Suprapubic skin (tissue), 4 donors: ENCODE measurements around the gene SLC22A23. TPM values are rescaled to one million over a fixed set of nuclear protein-coding genes. Genes with fewer than 3 reads are reported as not detected.

Experiments
- DNase-seq, 2 donors: peaks; one replicate each; pipeline ENCODE4 v3.0.0-alpha.2; 2019; ENCODE audit warnings: low spot score in 2 of 2
- H3K27ac ChIP-seq: fragments of 200-600 bp; sonication (generic); one replicate; pipeline ENCODE4 v1.5.1; 2019
- H3K27me3 ChIP-seq: fragments of 200-600 bp; sonication (generic); one replicate; pipeline ENCODE4 v1.5.1; 2019
- H3K36me3 ChIP-seq: fragments of 200-600 bp; sonication (generic); one replicate; pipeline ENCODE4 v1.5.1; 2019
- H3K4me1 ChIP-seq: fragments of 200-600 bp; sonication (generic); one replicate; pipeline ENCODE4 v1.5.1; 2019
- H3K4me3 ChIP-seq: fragments of 200-600 bp; sonication (generic); one replicate; pipeline ENCODE4 v1.5.1; 2019; ENCODE audit warnings: mild to moderate bottlenecking
- H3K9me3 ChIP-seq: fragments of 200-600 bp; sonication (generic); one replicate; pipeline ENCODE4 v1.5.1; 2019
- CTCF ChIP-seq, 2 donors: fragments of 200-600 bp in 1 of 2; fragments of 450-650 bp in 1 of 2; sonication (generic) in 1 of 2; IDR thresholded peaks; one replicate each; pipeline ENCODE4 v1.5.1; 2016 to 2019; ENCODE audit warnings: antibody characterized with exemption in 2 of 2, mild to moderate bottlenecking in 1 of 2, moderate library complexity in 1 of 2
- EP300 ChIP-seq: sonication (generic); formaldehyde crosslinking; IDR thresholded peaks from one replicate; pipeline ENCODE4 v1.6.1; 2017; ENCODE audit warnings: antibody characterized with exemption
- POLR2A ChIP-seq, 2 donors: fragments of 450-650 bp; IDR thresholded peaks; one replicate each; pipeline ENCODE4 v1.6.1; 2017; ENCODE audit warnings: antibody characterized with exemption in 2 of 2, mild to moderate bottlenecking in 2 of 2, moderate library complexity in 2 of 2
- POLR2AphosphoS5 ChIP-seq, 3 donors: sonication (generic); formaldehyde crosslinking; IDR thresholded peaks; one replicate each; pipeline ENCODE4 v1.6.1; 2017; ENCODE audit warnings: antibody characterized with exemption in 3 of 3
- WGBS: methylation state at CpG from one replicate; pipeline ENCODE4 v1.1.5; 2018; 5-methylcytosine and 5-hydroxymethylcytosine counted together
- total RNA-seq, 4 donors: library from RNA; depleted of rRNA; stranded (reverse); fragments of >200 nt; gene quantifications; one replicate each; pipeline ENCODE4 v1.1.0, GENCODE V29; 2016

Gene SLC22A23
- total RNA-seq, 4 donors from 2014 or later = 38.2 to 59.8 (median 48.1) TPM

- Histone ChIP-seq H3K36me3 (peaks cover 4% of the 10 kb centered on the region), H3K9me3 (no peaks in the 10 kb centered on the region), H3K27me3 (no peaks in the 10 kb centered on the region), H3K27ac (no peak overlapping the region), H3K4me1 (peaks cover 10% of the 10 kb centered on the region), H3K4me3 (no peak overlapping the region)
- no peak for DNase-seq
- WGBS = 91% methylated on average over 8 of the region's 8 CpGs
- TF ChIP-seq EP300 (no peak), CTCF (IDR thresholded peaks at IDR 0.05) (no peak), POLR2AphosphoS5 (IDR thresholded peaks at IDR 0.05) (no peak), POLR2A (IDR thresholded peaks at IDR 0.05) (no peak)
Observed at GRCh38 chr6:3321875-3322274, 135.0 kb downstream of the SLC22A23 start.

- DNase-seq = no peak
- H3K4me1 ChIP-seq = peaks cover 10% of the 10 kb centered on the region
- TF ChIP-seq POLR2A (IDR thresholded peaks at IDR 0.05) = no peak
- TF ChIP-seq POLR2AphosphoS5 (IDR thresholded peaks at IDR 0.05) = no peak
- TF ChIP-seq CTCF (IDR thresholded peaks at IDR 0.05) = no peak
- TF ChIP-seq EP300 = no peak
- H3K9me3 ChIP-seq = no peaks in the 10 kb centered on the region
- no peaks in the 10 kb centered on the region for H3K27me3 ChIP-seq
- no peak overlapping the region for H3K27ac ChIP-seq
- no peak overlapping the region for H3K4me3 ChIP-seq
- peaks cover 4% of the 10 kb centered on the region for H3K36me3 ChIP-seq
- 83% methylated on average over 11 of the region's 11 CpGs for WGBS
Observed at GRCh38 chr6:3321042-3321441, 135.8 kb downstream of the SLC22A23 start.

GRCh38 chr6:3320238-3320811 is 136.5 kb downstream of the SLC22A23 start:
- H3K4me1 ChIP-seq = peaks cover 10% of the 10 kb centered on the region
- H3K36me3 ChIP-seq = peaks cover 4% of the 10 kb centered on the region
- TF ChIP-seq EP300 = no peak
- TF ChIP-seq CTCF (IDR thresholded peaks at IDR 0.05) = no peak
- no peaks in the 10 kb centered on the region for H3K27me3 ChIP-seq
- 91% methylated on average over 7 of the region's 7 CpGs for WGBS
- DNase-seq = no peak
- H3K27ac ChIP-seq = no peak overlapping the region
- no peaks in the 10 kb centered on the region for H3K9me3 ChIP-seq
- no peak overlapping the region for H3K4me3 ChIP-seq

- Histone ChIP-seq H3K4me3 (no peak overlapping the region), H3K27me3 (no peaks in the 10 kb centered on the region), H3K9me3 (no peaks in the 10 kb centered on the region), H3K4me1 (peaks cover 5% of the 10 kb centered on the region), H3K27ac (no peak overlapping the region), H3K36me3 (peaks cover 4% of the 10 kb centered on the region)
- no peak for DNase-seq
- 96% methylated on average over 7 of the region's 10 CpGs for WGBS
- no peak for TF ChIP-seq CTCF (IDR thresholded peaks at IDR 0.05)
- no peak for TF ChIP-seq EP300
- no peak for TF ChIP-seq POLR2AphosphoS5 (IDR thresholded peaks at IDR 0.05)
- TF ChIP-seq POLR2A (IDR thresholded peaks at IDR 0.05) = no peak
Observed at GRCh38 chr6:3319610-3320200, 137.1 kb downstream of the SLC22A23 start.

DNA sequence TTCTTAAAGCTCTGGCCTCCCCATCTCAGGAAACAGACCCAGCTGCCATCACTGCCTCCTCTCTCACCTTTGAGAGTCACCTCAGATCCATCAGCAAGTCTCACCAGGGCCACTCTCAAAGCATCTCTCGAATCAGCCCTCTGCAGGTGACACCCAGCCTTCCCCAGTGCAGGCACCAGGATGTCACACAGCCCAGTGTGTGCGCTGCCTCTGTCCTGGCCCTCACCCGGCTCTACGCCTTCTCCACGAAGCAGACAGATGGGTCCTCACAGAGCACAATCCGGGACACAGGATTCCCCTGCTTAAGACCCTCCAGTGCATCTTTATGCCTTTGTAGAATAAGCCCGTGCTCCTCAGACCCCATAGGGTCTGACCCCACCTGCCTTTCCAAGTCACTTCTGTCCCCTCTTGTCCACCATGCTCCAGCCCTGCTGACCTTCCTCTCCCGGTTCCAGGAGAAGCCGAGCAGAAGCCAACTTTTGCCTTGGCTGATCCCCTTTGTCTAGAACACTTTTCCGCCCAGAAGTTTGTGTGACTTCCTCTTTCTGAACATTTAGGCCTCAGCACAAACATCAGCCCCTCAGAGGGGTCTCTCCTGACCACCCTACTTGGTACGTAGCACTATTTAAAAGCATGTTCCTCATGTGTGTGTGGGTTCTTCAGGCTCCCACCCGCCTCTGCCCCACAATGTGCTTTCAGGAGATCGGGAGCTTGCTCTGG is 137.9 kb downstream of the SLC22A23 start:
- WGBS = 96% methylated on average over 13 of the region's 13 CpGs
- no peak overlapping the region for H3K27ac ChIP-seq
- no peak for DNase-seq
- peaks cover 3% of the 10 kb centered on the region for H3K4me1 ChIP-seq
- TF ChIP-seq CTCF (IDR thresholded peaks at IDR 0.05) (no peak), EP300 (no peak), POLR2A (IDR thresholded peaks at IDR 0.05) (no peak), POLR2AphosphoS5 (IDR thresholded peaks at IDR 0.05) (no peak)
- H3K27me3 ChIP-seq = no peaks in the 10 kb centered on the region
- no peak overlapping the region for H3K4me3 ChIP-seq
- no peaks in the 10 kb centered on the region for H3K9me3 ChIP-seq
- peaks cover 4% of the 10 kb centered on the region for H3K36me3 ChIP-seq
